CD4-positive, alpha-beta T cell (primary cell): ENCODE data around the gene PAX1. TPM values are rescaled to one million over a fixed set of nuclear protein-coding genes. Genes with fewer than 3 reads are reported as not detected.

Experiments used
- ATAC-seq: fragments of 200-7000 bp; cut with Tn5 transposase; one replicate; pipeline ENCODE4 v1.10.0; 2022; ENCODE audit warnings: mild to moderate bottlenecking; ENCODE audit not compliant: poor library complexity
- CTCF ChIA-PET: fragments of 350-600 bp; sonication (Branson Sonifier 250); formaldehyde crosslinking; loops from one replicate; lab custom pipeline; 2021; ENCODE audit warnings: antibody characterized with exemption, inconsistent platforms; lab: Charles Lee
- POLR2A ChIA-PET: fragments of 350-600 bp; sonication (Branson Sonifier 250); formaldehyde crosslinking; loops from one replicate; lab custom pipeline; 2021; ENCODE audit warnings: antibody characterized with exemption, inconsistent platforms; lab: Charles Lee
- DNase-seq, 14 experiments: peaks; one replicate each; pipeline ENCODE4 v3.0.0-alpha.2; 2013 to 2020; ENCODE audit warnings: mixed read lengths in 2 of 14
- H3K27ac ChIP-seq, 2 donors: one replicate each; pipeline versions ENCODE4 v1.5.1 to v1.7.0; 2013; ENCODE audit warnings: low read length in 2 of 2, low read depth in 1 of 2, mild to moderate bottlenecking in 1 of 2
- H3K27me3 ChIP-seq, 2 experiments: 1 replicate in 1 of 2; 2 replicates in 1 of 2; pipeline versions ENCODE4 v1.6.1 to v1.7.0; 2013; ENCODE audit warnings: low read length in 2 of 2, control low read depth in 1 of 2, mild to moderate bottlenecking in 1 of 2, moderate library complexity in 1 of 2; ENCODE audit not compliant: insufficient read depth in 2 of 2, control insufficient read depth in 1 of 2
- H3K36me3 ChIP-seq: one replicate; pipeline ENCODE4 v1.6.1; 2013; ENCODE audit warnings: low read length, control low read depth; ENCODE audit not compliant: insufficient read depth
- H3K4me1 ChIP-seq: one replicate; pipeline ENCODE4 v1.6.1; 2013; ENCODE audit warnings: low read length, control low read depth; ENCODE audit not compliant: insufficient read depth
- H3K4me3 ChIP-seq: one replicate; pipeline ENCODE4 v1.5.1; 2013; ENCODE audit warnings: mild to moderate bottlenecking, low read length, moderate library complexity
- H3K9me3 ChIP-seq, 2 experiments: 1 replicate in 1 of 2; 2 replicates in 1 of 2; pipeline versions ENCODE4 v1.6.1 to v1.7.0; 2013; ENCODE audit warnings: low read length in 2 of 2, mild to moderate bottlenecking in 2 of 2, control low read depth in 1 of 2, moderate library complexity in 1 of 2; ENCODE audit not compliant: control insufficient read depth in 1 of 2, insufficient read depth in 1 of 2
- H3K27ac Mint-ChIP-seq: one replicate; pipeline ENCODE4 v1.8.0; 2020; ENCODE audit warnings: mixed read lengths
- H3K27me3 Mint-ChIP-seq: one replicate; pipeline ENCODE4 v1.8.0; 2021; ENCODE audit warnings: mixed read lengths
- H3K36me3 Mint-ChIP-seq: one replicate; pipeline ENCODE4 v1.8.0; 2021; ENCODE audit warnings: low read depth, mixed read lengths
- H3K4me1 Mint-ChIP-seq: one replicate; pipeline ENCODE4 v1.8.0; 2021; ENCODE audit warnings: low read depth, mixed read lengths
- H3K4me3 Mint-ChIP-seq: one replicate; pipeline ENCODE4 v1.8.0; 2020; ENCODE audit warnings: mild to moderate bottlenecking, mixed read lengths
- H3K9me3 Mint-ChIP-seq: one replicate; pipeline ENCODE4 v1.8.0; 2020; ENCODE audit warnings: mixed read lengths
- intact Hi-C, 2 experiments: fragments of 100-400 bp; cut with DNase I in 1 of 2; cut with micrococcal nuclease in 1 of 2; formaldehyde crosslinking; loops; one replicate each; pipeline versions ENCODE4 v1.15.1 to v1.9.0; 2023 to 2025; cut with DNase I, micrococcal nuclease
- polyA plus RNA-seq, 2 donors: library from polyadenylated mRNA; unstranded; fragments of 120-200 nt; gene quantifications; one replicate each; pipeline ENCODE4 v1.2.1, GENCODE V29; 2013
- total RNA-seq, 174 experiments: library from RNA in 2 of 174; stranded (reverse) in 2 of 174; gene quantifications; one replicate each; pipeline ENCODE4 v1.2.3 and lab custom pipeline; 2021 to 2026
- TF ChIP-seq, protein P1 (sequence below): fragments of 200-600 bp; IDR thresholded peaks from one replicate; pipeline ENCODE4 v1.8.0; 2022; ENCODE audit warnings: antibody characterized with exemption, mild to moderate bottlenecking

Gene PAX1
- total RNA-seq (not detected), total RNA-seq (lab: John Stamatoyannopoulos, UW) (0 to 0.17 (median 0) reads per million in 172 experiments)
- not detected for polyA plus RNA-seq (2013, experiment 1 of 2)
- polyA plus RNA-seq (2013, experiment 2 of 2) = 0.08 TPM

DNA sequence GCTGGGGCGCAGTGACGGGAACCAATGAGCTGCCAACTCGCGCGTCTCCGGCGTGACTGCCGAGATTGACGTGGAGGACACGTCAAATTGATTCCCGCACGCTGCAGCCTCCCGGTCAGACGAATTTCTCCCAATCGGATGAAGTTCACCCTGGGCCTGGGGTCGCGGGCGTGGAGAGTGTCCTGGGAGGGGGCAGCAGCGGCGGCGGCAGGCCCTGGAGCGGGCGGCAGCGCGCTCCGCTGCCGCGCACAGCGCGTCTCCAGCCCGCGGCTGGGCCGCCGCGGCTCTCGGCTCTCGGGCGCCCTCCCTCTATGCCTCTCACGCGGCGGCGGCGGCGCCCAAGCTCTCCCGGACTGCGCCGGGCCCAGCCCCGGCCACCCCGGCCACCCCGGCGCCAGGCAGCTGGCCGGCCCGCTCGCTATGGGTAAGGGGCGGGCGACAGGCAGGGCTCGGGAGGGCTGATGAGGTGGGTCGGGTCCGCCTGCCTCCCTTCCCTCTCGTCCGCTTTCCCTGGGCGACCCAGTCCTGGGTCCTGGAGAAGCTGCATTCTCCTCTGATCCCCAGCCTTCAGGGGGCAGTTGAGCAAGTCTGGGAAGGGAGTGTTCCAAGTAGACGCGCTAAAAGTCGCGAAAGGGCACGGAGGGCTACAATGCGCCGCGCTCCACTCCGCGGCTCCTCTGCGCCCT, at the start of gene PAX1:
PAX1 (plus strand) TSS at position 90 of the 686 bp plus-strand sequence; CDS start at position 139, 49 bp downstream.
- no peak within 1 kb of the TSS for H3K4me3 Mint-ChIP-seq
- no peak within 1 kb of the TSS for H3K27ac ChIP-seq
- no peaks in the 10 kb centered on the region for H3K4me1 Mint-ChIP-seq
- H3K27ac Mint-ChIP-seq = no peak within 1 kb of the TSS
- H3K36me3 ChIP-seq = no peaks in the 10 kb centered on the region
- no peak for ATAC-seq
- H3K27me3 ChIP-seq = peaks cover 70 to 92% of the 10 kb centered on the region in 2 experiments
- no peaks in the 10 kb centered on the region for H3K36me3 Mint-ChIP-seq
- no peaks in the 10 kb centered on the region for H3K9me3 Mint-ChIP-seq
- DNase-seq = no peak
- peaks cover 0 to 40% of the 10 kb centered on the region in 2 experiments for H3K9me3 ChIP-seq
- peaks cover 81% of the 10 kb centered on the region for H3K27me3 Mint-ChIP-seq
- no peaks in the 10 kb centered on the region for H3K4me1 ChIP-seq
- intact Hi-C loops = no loop called here
- no peak within 1 kb of the TSS for H3K4me3 ChIP-seq
- TF ChIP-seq, protein P1, sequence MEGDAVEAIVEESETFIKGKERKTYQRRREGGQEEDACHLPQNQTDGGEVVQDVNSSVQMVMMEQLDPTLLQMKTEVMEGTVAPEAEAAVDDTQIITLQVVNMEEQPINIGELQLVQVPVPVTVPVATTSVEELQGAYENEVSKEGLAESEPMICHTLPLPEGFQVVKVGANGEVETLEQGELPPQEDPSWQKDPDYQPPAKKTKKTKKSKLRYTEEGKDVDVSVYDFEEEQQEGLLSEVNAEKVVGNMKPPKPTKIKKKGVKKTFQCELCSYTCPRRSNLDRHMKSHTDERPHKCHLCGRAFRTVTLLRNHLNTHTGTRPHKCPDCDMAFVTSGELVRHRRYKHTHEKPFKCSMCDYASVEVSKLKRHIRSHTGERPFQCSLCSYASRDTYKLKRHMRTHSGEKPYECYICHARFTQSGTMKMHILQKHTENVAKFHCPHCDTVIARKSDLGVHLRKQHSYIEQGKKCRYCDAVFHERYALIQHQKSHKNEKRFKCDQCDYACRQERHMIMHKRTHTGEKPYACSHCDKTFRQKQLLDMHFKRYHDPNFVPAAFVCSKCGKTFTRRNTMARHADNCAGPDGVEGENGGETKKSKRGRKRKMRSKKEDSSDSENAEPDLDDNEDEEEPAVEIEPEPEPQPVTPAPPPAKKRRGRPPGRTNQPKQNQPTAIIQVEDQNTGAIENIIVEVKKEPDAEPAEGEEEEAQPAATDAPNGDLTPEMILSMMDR = no peak
- POLR2A ChIA-PET = no interaction called here
- CTCF ChIA-PET = no interaction called here

DNA sequence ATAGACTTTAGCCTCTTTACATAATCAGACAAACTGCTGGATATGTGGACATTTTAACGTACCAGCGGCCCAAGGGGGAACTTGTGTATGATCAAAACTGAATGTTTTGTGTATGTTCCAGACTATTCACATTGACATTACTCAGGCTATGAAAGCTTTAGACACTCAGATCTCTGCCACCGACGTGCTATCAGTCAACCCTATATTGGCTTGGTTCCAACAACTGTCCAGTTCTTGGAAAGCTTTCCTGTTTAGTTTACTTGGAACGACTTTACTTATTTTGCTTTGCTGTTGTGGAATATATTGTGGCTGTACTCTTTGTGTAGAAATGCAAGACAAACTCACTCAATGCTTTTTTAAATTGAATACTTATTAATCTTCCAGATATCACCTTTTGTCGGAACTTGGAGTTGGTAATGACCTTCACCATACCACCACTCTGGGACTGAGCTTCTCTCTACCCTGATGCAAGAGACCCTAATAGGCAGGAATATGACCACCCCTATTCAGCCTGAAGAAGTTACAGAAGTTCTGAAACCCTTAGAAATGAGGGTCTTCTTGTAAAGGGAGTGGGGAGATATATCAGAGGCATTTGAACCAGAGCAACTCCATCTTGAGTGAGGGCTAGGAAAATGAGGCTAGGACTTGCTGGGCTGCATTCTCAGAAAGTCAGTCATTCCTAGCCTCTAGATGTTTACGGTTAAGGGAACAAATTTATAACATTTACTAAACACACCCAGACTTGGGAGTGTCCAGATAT, 49.0 kb upstream of the PAX1 start:
- Histone ChIP-seq H3K4me1 (no peaks in the 10 kb centered on the region), H3K9me3 (peaks cover 0 to 4% of the 10 kb centered on the region in 2 experiments), H3K4me3 (no peak overlapping the region), H3K27ac (no peak overlapping the region), H3K27me3 (peaks cover 0 to 3% of the 10 kb centered on the region in 2 experiments), H3K36me3 (no peaks in the 10 kb centered on the region)
- intact Hi-C loops = no loop called here
- Mint-ChIP-seq H3K9me3 (no peaks in the 10 kb centered on the region), H3K4me1 (no peaks in the 10 kb centered on the region), H3K27me3 (peaks cover 36% of the 10 kb centered on the region), H3K27ac (no peak overlapping the region), H3K4me3 (no peak overlapping the region), H3K36me3 (no peaks in the 10 kb centered on the region)
- ATAC-seq (no peak), DNase-seq (no peak)
- TF ChIP-seq, protein P1 = no peak
- CTCF ChIA-PET = no interaction called here
- POLR2A ChIA-PET = no interaction called here

DNA sequence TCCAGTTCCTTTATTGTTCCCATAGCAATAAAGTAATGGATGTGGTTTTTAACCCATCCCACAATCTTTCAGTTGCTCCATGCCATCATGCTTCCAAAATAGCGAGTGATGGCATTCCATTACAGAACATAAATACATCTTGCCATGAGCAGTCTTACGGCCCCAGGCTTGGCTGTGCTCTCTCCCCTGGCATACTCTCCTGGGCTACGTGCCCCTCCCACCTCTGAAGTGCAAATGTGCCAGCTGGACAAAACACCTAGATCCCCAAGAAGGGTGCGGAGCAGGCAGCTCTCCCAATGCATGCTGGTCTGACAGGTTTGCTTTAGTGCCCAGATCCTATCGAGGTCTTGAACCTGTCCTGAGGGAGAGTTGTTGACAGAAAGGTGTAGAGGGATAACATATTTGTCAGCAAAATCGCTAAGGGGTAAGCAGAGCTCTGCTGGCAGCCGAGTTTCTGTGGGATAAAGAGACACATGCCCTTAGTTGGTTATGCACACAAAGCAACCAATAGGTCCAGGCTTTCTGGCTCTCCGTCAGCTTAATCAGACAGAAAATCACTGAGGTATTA, 43.9 kb upstream of the PAX1 start:
- H3K4me3 Mint-ChIP-seq = no peak overlapping the region
- H3K27me3 Mint-ChIP-seq = peaks cover 22% of the 10 kb centered on the region
- Histone ChIP-seq H3K36me3 (no peaks in the 10 kb centered on the region), H3K4me3 (no peak overlapping the region), H3K4me1 (no peaks in the 10 kb centered on the region), H3K27me3 (no peaks in the 10 kb centered on the region), H3K9me3 (no peaks in the 10 kb centered on the region), H3K27ac (no peak overlapping the region)
- H3K9me3 Mint-ChIP-seq = no peaks in the 10 kb centered on the region
- H3K4me1 Mint-ChIP-seq = no peaks in the 10 kb centered on the region
- intact Hi-C loops = no loop called here
- ChIA-PET CTCF (no interaction called here), POLR2A (interaction anchor here (0.6 kb wide), 1 partner anchor 12 kb away, joined by 3 read pairs; no protein-coding TSS in a partner anchor)
- H3K27ac Mint-ChIP-seq = no peak overlapping the region
- ATAC-seq (no peak), DNase-seq (no peak)
- H3K36me3 Mint-ChIP-seq = no peaks in the 10 kb centered on the region
- TF ChIP-seq, protein P1 = no peak
